ENCODE measurements around the gene EFL1.
A peak's percentile ranks its signal among the peaks of the same experiment; 100 is the strongest.
"Not testable (repeated sequence)": the region's sequence is repeated elsewhere in the genome, so short reads cannot be mapped to it uniquely, and the experiment has no call there.

EFL1 gene

DNA sequence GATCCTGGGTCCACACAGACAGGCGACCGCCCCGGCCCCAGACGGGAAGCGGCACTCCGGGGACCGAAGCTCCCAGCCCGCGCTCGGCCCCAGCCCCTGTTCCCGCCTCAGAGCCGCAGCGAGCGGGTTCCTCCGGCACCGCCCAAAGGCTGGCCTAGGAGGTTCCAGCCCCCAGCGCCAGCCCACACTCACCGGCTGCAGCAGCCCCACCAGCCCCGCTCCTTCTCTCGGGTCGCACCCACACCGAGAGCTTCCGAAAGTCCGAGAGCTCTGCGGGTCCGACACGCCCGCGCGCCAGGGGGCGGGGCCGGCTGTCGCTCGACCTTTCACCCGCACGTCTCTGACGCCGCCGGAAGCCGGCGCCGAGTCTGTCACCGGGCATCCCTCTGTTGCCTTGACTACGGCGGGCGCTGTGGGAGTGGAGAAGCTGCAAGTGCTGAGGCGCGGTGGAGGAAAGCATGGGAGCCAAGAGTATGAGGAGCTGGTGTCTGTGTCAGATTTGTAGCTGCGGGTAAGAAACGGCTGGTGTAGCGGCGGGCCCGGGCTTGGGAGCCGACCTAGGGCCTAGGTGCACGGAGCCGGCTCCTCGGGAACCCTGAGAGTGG, at the start of gene EFL1, which contains the start of gene SAXO2:
EFL1 (minus strand) TSS at position 313 of the 605 bp plus-strand sequence. CDS start 956 bp downstream, outside the sequence.
SAXO2 (plus strand) TSS at position 397 of the 605 bp plus-strand sequence; CDS start at position 459, 62 bp downstream.
- FAIRE-seq, result no peak

DNA sequence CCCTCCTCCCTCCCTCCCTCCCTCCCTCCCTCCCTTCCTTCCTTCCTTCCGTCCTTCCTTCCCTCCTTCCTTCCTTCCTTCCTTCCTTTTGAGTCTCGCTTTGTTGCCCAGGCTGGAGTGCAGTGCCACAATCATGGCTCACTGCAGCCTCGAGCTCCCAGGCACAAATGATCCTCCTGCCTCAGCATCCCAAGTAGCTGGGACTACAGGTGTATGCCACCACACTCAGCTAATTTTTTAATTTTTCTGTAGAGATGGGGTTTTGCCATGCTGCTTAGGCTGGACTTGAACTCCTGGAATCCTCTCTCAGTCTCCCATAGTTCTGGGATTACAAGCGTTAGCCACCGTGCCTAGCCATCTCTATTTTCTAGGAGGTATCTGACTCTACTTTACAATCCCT, 48.8 kb upstream of the EFL1 start:
- FAIRE-seq, result not testable (repeated sequence)

DNA sequence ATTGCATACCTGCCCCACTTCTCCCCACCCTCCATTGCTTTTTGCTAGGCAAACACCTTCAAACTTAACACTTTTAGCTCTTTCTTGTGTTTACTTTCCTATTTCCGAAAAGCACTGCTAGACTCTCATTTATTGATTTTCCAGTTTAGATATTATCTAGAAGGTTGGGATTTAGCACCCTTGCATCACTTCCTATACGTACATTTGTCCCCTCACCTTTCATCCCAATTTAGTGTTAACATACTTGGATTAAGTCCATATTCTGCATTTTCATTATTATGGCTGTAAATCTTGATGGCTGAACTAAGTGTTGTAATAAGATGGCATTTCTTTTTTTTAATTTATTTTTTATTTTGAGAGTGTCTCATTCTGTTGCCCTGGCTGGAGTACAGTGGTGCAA, 47.3 kb upstream of the EFL1 start:
- FAIRE-seq, result no peak

DNA sequence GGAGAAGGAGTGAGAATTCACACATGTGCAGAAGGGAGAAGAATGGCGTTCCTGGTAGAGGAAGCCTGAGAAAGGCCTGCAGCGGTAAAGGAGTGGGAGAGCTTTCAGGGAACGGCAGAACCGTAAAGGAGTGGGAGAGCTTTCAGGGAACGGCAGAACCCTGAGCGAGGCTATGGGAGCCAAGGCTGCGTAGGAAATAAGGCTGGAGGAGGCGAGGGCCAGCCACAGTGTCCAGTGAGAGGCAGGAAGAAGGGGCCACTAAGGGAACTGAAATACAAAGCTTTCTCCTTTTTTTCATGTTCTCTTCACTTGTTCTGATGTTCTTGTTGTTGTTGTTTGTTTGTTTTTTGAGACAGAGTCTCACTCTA, 45.2 kb upstream of the EFL1 start:
- FAIRE-seq, result no peak

DNA sequence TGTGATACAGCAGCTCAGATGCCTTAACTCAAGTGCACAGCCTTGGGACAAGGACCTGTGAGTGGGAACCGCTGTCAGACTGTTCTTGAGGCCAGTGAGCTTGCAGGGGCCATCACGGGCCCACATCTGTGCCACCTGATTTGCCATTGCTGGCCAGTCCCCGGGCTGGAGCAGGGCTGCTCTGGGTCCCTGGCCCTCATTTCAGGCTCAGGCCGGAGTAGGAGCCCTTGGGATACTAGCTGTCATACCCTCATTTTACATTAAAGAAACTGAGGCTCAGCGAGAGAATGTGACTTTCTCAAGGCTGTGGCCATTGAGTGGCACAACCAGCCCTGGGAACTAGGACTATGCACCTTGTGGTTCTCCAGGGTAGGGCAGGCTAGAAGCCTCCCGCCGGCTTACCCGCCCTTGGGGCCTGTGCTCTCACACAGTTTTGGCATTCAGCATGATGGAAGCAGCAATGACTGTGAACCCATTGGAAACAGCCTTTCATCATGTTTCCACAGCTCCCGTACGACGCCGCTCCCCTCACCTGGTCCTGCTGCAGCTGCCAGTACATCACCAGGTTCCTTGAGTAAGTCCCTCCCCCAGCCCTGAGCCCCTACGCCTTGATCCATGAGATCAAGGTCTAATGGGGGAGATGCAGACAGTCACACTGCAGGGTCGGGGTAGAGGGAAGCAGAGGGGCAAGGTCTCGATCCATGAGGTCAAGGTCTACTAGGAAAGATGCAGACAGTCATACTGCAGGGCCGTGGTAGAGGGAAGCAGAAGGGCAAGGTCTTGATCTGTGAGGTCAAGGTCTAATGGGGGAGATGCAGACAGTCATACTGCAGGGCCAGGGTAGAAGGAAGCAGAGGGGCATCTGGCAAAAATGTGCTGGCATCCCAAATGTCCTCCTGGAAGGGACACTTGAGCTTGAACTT, 44.5 kb upstream of the EFL1 start:
- FAIRE-seq, result no peak

DNA sequence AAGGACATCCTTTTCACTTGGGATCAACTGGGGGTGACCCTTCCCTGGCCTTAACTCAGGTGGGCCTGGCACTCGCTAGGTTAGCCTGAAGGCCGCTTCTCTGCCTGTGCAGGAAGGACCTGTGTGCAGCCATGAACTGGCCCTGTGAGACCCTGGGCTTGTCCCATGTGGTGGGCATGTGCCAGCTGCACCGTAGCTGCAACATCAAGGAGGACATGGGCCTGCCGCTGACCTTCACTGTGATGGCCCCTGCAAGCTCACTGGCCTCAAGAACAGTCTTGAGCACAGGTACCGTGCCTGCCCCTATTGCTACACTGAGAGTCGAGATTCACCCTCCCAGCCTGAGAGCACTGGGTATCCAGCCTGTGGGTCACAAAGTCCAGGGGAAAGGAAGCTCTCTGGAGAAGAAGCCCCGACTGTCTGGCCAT, 43.1 kb upstream of the EFL1 start:
- no peak for FAIRE-seq

DNA sequence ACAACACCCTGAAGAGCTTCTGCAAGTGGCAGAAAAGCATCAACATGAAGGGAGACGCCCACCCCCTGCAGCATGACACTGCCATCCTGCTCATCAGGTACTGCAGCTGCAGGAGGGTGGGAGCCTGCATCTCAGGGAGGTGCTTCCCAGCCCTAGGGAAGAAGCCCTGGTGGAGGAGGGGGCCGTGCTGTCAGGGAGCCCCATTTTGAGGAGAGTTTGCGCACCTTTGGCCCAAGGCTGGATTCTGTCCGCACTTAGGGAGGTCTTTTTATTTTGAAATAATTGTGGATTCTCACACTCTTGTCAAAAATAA, 42.2 kb upstream of the EFL1 start:
- no peak for FAIRE-seq

DNA sequence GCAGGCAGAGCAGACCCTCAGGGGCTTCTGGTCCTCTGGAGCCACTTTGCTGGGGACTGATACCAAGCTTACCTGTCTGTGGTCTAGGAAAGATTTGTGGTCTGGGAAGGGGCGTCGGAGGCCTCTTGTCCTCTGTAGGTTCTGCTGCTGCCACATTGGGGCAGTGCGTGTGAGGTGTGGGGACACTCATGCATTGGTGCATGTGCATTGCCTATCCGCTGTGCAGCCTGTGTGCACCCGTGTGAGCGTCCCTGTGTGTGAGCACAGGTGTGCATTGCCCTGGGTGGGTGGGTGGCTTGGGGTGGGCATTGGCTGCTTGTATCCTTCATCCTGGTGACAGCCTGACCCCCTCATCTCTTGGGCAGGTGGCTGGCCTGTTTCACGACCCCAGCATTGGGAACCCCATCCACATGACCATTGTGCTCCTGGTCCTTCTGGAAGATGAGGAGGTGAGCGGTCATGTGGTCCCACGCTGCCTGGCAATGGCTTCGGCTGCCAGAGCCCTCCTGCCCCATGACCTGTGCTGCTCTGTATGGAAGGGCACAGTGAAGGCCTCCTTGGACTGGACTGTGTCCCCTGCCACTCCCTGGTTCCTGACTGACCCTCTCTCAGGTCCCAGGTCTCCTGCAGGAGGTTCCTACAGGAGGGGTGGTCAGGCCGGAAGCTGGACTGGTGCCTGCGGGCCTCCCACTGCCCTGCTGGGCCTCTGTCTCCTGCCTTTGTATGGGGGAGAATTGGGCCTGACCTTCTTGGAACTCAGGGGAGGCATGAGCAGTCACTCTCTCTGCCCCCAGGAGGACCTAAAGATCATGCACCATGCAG, 41.6 kb upstream of the EFL1 start:
- FAIRE-seq, result no peak

DNA sequence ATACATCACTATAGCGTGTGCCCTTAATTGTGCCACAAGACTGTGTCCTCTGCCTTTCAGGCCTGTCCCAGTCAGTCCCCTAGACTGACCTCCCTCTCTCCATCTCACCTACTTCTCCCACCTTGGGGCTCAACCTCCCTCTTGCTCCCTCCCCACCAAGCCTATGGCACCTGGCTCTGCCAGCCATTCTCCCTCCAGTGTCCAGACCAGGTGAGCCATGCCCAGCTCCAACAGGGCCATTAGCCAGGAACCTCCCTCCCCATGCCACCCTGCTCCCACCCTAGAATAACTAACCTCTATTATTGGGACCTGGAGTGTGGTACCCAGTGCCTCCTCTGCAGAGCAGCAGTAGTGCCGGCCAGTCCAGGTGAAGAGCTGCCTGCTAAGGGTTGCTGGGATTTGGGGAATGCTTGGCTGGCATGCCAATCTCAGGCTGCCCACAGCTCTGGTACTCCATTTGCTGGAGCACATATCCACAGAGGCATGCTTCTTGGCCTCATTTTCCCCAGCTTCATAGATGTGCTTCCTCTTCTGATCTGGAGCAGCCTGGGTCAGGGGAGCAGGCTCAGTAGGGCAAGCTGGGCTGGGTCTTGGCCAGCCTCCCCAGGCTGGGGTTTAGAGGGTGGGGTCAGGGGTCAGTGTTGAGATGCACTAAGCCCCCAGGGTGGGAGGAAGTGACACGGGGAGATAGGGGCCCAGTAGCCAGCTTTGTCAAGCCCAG, 38.9 kb upstream of the EFL1 start:
- FAIRE-seq, result no peak

DNA sequence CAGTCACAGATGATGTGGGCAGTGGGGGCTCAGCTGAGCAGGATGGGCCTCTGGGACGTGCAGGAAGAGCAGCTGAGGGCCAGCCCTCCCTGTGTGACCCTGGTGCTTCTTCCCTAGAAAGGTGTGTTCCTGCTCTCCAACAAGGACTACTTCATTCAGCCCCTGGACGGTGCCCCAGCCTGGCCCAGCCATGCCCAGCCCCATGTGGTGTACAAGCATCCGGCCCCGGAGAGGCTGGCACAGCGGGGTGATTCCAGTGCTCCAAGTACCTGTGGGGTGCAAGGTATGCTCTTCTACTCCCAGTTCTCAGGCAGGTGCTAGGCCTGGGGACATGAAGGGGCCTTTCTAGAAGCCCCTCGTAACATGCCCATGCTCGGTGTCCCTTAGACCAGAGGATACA, 38.3 kb upstream of the EFL1 start:
- no peak for FAIRE-seq

DNA sequence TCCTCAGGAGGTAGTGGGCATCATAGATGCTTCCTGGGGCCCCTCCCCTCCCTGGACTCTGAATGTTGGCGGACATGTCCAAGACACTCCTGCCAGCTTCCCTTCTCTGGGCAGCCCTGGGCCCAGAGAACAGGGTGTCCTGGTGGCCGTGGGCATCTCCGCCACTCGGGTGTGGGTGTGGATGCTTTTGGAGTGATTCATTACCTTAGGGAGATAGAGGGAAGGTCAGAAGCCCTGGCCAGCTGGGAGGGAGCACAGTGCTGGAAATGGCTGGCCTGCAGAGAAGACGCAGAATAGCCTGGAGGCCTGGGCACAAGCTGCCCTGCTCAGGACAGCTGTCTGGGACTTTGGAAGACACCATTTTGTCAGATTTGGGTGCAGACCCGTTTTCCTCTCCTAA, 37.8 kb upstream of the EFL1 start:
- FAIRE-seq, result not testable (repeated sequence)

DNA sequence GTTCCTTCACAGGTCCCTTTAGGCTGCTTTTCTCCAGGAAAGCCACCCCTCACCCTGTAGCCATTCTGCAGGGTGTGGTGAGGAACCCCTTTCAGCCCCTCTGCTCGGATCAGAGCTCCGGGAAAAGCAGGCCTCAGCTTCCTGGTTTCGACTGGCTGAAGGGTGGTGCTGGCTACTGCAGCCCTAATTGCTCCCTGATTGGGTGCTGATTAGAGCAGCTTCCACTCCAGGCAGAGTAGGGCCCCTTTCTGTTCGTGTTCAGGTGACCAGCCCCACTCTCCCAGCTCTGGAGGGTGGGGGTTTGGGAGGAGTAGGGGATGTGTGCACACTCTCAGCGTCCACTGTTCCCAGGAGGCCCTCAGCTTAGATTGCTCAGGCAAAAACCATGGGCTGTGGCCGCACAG, 37.0 kb upstream of the EFL1 start:
- FAIRE-seq, result not testable (repeated sequence)

DNA sequence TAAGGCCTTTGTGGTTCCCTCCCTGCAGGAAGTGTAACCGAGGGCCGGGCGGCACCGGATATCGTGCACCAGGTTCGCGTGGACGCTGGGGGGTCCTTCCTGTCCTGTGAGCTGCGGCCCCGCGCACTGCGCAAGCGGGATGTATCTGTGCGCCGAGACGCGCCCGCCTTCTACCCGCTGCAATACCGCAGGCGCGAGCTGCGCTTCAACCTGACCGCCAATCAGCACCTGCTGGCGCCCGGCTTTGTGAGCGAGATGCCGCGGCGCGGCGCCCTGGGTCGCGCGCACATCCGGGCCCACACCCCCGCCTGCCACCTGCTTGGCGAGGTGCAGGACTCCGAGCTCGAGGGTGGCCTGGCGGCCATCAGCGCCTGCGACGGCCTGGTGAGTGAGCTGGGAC, 36.0 kb upstream of the EFL1 start:
- no peak for FAIRE-seq

DNA sequence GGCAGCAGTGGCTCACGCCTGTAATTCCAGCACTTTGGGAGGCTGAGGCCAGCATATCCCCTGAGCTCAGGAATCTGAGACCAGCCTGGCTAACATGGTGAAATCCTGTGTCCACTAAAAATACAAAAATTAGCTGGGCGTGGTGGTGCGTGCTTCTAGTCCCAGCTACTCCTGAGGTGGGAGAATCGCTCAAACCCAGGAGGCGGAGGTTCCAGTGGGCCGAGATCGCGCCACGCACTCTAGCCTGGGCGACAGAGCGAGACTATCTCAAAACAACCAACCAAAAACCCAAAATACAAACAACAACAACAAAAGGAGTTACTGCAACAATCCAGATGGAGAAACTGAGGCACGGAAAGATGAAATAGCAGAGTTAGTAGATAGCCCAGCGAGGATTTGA, 35.5 kb upstream of the EFL1 start:
- no peak for FAIRE-seq

DNA sequence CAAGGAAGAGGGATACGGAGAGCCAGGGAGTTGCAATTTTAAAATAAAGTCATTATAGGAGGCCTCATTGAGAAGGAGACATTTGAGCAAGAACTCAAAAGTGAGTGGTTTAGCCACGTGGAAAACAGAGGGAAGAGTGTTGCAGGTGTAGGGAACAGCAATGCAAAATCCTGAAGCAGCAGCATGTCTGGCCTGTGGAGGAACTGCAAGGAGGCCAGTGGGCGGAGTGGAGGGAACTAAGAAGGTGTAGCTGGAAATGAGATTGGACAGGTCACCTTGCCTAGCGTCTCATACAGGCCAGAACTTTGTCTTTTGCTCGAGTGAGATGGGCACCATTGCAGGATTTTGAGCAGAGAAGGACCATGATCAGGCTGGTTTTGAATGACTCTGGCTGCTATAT, 35.0 kb upstream of the EFL1 start:
- FAIRE-seq, result no peak

DNA sequence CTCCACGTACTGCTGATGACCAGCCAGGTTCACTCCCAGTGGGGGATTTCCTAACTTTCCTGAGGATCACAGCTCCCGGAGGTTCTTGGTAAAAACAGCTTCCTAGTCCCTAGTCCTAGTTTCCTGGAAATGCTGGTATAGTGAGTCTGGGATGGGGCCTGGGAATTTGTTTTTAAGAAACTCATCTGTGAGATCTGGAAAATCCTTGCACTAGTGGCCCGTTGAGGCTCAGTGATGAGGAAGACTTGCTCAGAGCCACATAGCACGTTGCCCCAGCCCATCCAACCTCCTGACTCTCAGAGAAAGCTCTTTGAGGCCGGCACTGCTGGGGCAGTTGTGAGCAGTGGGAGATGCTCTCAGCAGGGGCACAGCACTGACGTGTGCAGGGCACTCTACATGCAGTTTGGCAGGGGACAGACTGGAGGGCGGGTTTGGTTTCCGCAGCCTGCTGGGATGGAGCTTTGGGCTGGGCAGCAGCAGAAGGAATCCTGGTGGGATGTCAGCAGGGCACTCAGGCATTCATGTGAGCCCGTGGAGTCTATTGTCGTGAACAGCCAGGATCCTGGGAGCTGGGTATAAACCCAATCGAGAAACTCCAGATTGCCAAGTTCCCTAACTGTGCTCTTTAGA, 31.6 kb upstream of the EFL1 start:
- no peak for FAIRE-seq

DNA sequence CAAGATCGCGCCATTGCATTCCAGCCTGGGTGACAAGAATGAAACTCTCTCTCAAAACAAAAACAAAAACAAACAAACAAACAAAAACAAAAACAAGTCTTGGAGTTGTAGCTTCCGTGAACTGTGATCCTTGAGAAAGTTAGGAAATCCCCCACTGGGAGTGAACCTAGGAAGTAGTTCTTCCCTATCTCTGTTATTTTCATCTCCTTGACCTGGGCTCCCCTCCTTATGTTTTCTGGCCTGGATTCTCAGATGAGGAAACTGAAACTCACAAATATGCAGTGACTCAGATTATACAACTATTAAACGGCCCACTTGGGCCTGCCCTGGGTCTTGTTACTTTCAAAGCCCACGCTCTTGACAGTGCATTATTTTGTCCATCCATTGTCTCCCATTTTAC, 29.7 kb upstream of the EFL1 start:
- no peak for FAIRE-seq

DNA sequence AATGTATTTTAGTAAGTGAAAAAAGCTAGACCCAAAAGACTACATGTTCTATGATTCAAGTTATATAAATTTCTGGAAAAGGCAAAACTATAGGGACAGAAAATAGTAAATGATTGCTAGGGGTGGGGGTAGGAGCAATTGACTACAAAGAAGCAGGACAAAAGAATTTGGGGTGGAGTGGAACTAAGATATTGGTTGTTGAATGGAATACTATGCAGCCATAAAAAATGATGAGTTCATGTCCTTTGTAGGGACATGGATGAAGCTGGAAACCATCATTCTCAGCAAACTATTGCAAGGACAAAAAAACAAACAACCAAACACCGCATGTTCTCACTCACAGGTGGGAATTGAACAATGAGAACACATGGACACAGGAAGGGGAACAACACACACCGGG, 25.7 kb upstream of the EFL1 start:
- FAIRE-seq, result not testable (repeated sequence)

DNA sequence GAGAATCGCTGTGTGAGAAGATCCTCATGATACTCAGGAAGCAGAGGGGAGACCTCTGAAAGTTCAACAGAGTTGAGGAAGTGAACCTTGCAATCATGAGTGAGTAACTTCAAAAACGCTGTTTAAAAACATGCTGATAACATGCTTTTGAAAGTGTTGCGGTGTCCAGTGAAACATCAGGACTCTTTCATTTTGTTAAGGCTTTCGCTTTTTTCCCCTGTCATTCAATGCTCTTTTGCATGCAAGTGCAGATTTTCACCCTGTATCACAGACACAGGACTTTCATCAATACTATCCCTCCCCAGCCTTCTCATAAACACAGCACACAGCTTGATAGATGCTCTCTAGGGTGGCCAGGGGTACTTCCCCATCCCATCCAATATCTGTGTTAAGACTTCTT, 23.9 kb upstream of the EFL1 start:
- FAIRE-seq, result not testable (repeated sequence)

DNA sequence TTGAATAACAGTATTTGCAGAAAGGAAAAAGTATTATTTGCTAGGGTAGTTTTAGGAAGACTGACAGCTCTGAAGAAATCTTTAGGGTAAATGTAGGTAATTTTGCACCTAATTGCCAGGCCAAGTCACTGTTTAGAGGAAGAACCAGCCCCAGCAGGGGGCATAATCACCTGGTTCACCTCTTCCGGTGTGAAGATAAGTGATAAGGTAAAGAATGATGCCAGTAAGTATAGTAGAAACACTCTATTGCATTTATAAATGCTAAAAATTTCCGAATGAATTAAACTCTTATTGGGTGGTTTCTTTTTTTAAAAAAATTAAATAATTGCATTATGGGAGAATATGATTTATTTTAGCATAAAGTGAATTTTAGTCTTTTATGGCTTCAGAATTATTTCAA, 21.8 kb upstream of the EFL1 start:
- not testable (repeated sequence) for FAIRE-seq

DNA sequence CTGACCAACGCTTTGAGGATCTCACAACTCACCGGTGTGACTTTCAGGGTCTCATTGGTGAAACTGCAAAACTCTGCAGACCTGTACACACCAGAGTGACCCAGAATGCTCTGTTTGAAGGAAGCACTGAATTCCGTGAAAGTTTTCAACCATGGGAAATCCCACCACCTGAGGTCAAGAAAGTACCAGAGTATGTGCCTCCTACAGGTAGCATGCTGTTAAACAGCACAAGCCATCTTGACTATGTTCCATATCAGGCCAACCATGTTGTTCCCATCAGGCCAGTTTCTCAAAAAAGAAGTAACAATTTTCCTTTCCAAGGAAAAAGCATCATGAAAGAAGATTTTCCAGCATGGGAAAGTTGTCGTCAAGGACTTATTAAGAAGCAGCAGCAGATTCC, 19.9 kb upstream of the EFL1 start:
- not testable (repeated sequence) for FAIRE-seq

DNA sequence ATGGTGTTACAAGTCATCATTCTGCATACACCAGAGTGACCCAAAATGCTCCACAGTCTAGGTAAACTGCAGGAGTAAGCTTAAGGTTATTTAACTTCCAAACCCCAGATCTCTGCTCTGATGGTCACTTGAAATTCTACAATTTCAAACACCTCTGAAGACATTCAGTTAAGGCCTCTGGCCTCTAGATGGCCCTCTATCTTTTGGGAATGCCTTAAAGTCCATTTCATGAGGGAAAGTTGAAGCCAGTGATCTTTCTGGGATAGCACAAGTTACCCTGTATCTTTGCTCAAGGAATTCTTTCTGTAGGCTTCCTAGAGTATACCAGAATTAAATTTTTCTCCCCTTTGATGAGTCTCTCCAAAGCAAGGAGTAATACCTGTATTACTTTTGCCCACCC, 18.7 kb upstream of the EFL1 start:
- peak; percentile 87 for FAIRE-seq
